ENCODE data around the gene ENTPD7.

The ENTPD7 gene

DNA sequence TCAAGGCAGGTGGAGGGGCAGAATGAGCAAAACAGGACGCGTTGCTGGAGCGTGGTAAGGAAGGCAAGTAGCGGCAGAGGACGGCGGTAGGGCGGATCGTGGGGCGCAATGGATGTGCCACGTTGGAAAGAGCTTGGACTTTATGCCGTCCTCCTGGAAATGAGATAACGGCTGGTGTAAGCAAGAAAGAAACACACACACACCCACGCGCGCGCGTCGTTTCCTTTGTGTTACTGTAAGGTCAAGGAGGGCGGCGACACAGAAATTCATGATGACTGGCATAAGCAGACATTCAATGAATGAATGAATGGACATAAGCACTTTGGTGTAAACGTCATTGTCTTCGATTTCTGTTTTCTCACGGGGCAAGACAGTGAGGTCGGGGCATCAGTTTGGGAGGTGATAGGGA lies 683 bp upstream of the ENTPD7 start:
- Mint-ChIP-seq H3K27me3 (peaks cover 37% of the 10 kb centered on the region), H3K4me3 (peak overlapping the region; percentile 71), H3K9me3 (no peaks in the 10 kb centered on the region), H3K36me3 (ENCODE audit: insufficient read depth) (peaks cover 5% of the 10 kb centered on the region), H3K27ac (ENCODE audit: low read depth) (peak overlapping the region; percentile 27), H3K4me1 (peaks cover 19% of the 10 kb centered on the region)
- ATAC-seq (replicated peaks; ENCODE audit: extremely low read depth, poor library complexity, severe bottlenecking), result peak; percentile 12
- DNase-seq (ENCODE audit: low spot score in 2 of 2), result no peak

DNA sequence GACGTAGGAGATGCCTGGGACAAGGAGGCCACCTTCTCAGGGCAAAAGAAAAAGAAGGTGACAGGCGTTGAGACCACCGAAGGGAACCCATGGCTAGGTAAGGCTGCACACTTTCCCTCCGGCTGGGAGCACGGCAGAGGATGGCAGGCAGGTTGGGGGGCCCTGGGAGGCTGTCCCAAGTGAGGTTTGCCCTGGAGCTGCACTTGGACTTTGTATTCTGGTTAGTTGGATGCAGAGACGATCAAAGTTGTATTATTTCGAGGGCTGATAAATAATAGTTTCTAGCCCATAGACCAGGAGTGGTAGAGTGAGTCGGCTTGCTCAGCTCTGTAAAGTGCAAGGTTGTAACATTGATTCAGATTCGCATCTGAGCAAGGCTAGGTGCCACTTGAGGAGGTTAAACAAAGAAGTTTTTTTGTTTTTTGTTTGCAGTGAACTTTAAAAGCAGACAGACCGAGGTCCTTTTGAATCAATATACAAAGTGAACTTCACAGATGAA lies 608 bp downstream of the ENTPD7 start:
- Mint-ChIP-seq H3K27ac (ENCODE audit: low read depth) (peak overlapping the region; percentile 27), H3K36me3 (ENCODE audit: insufficient read depth) (peaks cover 5% of the 10 kb centered on the region), H3K4me1 (peaks cover 19% of the 10 kb centered on the region), H3K27me3 (peaks cover 26% of the 10 kb centered on the region), H3K9me3 (no peaks in the 10 kb centered on the region), H3K4me3 (peak overlapping the region; percentile 71)
- ATAC-seq (replicated peaks; ENCODE audit: extremely low read depth, poor library complexity, severe bottlenecking) (no peak), DNase-seq (ENCODE audit: low spot score in 2 of 2) (no peak)

DNA sequence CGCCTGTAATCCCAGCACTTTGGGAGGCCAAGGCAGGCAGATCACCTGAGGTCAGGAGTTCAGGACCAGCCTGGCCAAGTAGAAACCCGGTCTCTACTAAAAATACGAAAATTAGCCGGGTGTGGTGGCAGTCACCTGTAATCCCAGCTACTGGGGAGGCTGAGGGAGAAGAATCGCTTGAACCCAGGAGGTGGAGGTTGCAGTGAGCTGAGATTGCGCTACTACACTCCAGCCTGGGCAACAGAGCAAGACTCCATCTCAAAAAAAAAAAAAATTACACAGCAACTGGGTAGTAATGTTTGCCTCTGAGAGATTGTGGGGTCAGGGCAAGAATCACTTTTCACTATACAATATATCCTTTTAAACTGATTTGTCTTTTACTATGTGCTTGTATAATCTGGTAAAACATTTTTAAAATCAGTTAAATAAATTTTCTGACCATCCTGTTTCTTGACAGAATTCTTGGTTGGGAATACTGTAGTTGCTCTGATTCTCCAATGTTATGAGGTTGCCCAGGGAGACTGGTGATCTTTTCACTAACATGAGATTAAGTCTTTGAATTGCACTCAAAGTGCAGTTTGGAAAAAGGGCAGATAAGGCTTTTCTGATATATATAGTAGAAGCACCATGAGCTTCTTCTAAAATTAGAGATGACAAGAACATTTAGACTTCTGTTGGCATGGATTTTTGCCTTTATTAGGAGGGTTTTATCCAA lies 1.5 kb downstream of the ENTPD7 start:
- H3K27me3 Mint-ChIP-seq, result peaks cover 20% of the 10 kb centered on the region
- H3K4me3 Mint-ChIP-seq, result no peak overlapping the region
- no peak overlapping the region for H3K27ac Mint-ChIP-seq (ENCODE audit: low read depth)
- DNase-seq (ENCODE audit: low spot score in 2 of 2) (no peak), ATAC-seq (replicated peaks; ENCODE audit: extremely low read depth, poor library complexity, severe bottlenecking) (no peak)
- H3K9me3 Mint-ChIP-seq, result no peaks in the 10 kb centered on the region
- peaks cover 6% of the 10 kb centered on the region for H3K36me3 Mint-ChIP-seq (ENCODE audit: insufficient read depth)
- peaks cover 19% of the 10 kb centered on the region for H3K4me1 Mint-ChIP-seq

DNA sequence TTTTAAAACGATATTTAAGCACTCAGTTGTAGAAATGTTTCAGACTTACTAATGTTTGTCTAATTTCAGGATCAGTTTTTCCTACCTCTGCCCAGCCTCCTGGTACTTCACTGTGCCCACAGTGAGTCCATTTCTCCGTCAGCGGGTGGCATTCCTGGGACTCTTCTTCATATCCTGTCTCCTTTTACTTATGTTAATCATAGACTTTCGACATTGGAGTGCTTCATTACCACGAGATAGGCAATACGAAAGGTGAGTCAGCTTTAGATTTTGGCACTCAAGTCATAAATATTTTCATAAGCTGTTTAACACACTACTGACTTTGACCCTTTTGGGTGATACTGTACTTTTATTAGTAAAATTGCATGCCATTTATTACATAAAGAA lies 2.1 kb downstream of the ENTPD7 start:
- peaks cover 14% of the 10 kb centered on the region for H3K27me3 Mint-ChIP-seq
- ATAC-seq (replicated peaks; ENCODE audit: extremely low read depth, poor library complexity, severe bottlenecking) (no peak), DNase-seq (ENCODE audit: low spot score in 2 of 2) (no peak)
- H3K9me3 Mint-ChIP-seq, result no peaks in the 10 kb centered on the region
- peaks cover 19% of the 10 kb centered on the region for H3K4me1 Mint-ChIP-seq
- no peak overlapping the region for H3K27ac Mint-ChIP-seq (ENCODE audit: low read depth)
- H3K36me3 Mint-ChIP-seq (ENCODE audit: insufficient read depth), result peaks cover 8% of the 10 kb centered on the region
- H3K4me3 Mint-ChIP-seq, result no peak overlapping the region

DNA sequence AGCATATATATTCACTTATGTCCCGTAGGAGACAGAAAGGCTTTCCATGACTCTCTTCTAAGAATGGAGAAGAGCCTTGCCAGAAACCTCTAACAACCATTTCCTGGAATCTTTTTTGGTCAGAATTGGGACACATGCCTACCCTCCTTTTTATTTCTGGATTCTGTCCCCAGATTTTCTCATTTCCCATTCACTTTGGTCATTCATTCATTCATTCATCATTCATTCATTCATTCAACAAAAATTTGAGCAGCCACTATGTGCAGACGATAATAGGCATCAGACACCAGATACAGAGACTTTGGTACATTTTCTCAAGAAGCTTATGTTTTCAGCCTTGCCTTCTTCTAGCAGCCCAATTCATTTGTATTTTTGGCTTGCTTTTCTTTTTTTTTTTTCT lies 6.0 kb downstream of the ENTPD7 start:
- DNase-seq (ENCODE audit: low spot score in 2 of 2) (no peak), ATAC-seq (replicated peaks; ENCODE audit: extremely low read depth, poor library complexity, severe bottlenecking) (no peak)
- H3K4me1 Mint-ChIP-seq, result peaks cover under 1% of the 10 kb centered on the region
- no peaks in the 10 kb centered on the region for H3K9me3 Mint-ChIP-seq
- H3K27me3 Mint-ChIP-seq, result no peaks in the 10 kb centered on the region
- H3K4me3 Mint-ChIP-seq, result no peak overlapping the region
- peaks cover 10% of the 10 kb centered on the region for H3K36me3 Mint-ChIP-seq (ENCODE audit: insufficient read depth)
- H3K27ac Mint-ChIP-seq (ENCODE audit: low read depth), result no peak overlapping the region

DNA sequence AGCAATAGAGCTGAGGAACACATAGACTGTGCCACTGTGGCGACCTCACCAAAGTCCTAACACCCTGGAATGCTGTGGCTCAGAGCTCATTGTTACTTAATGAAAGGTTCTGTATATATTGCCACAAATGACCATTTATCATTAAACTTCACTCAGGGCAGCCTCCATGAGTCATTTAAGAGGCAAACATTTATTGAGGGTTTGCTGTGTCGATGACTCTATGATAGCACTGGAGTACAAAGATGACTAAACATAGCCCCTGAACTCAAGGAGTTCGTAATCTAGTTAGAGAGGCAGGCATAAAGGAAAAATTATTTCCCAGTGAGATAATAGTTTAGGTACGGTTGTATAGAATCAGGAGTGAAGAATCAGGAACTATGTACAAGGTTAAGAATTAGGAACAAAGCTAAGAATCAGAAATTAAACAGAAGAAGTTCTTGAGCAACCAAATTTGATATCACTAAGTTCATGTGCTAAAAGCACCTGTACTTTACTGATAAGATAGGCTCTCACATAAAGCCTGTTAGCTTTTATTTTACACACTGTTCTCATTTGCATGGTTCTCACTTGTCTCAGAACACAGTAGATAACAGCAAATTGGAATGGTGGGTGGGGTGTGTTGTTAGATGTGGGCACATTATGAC lies 7.9 kb downstream of the ENTPD7 start:
- DNase-seq (ENCODE audit: low spot score in 2 of 2) (no peak), ATAC-seq (replicated peaks; ENCODE audit: extremely low read depth, poor library complexity, severe bottlenecking) (no peak)
- Mint-ChIP-seq H3K27me3 (no peaks in the 10 kb centered on the region), H3K4me3 (no peak overlapping the region), H3K36me3 (ENCODE audit: insufficient read depth) (peaks cover 8% of the 10 kb centered on the region), H3K4me1 (no peaks in the 10 kb centered on the region), H3K9me3 (no peaks in the 10 kb centered on the region), H3K27ac (ENCODE audit: low read depth) (no peak overlapping the region)

DNA sequence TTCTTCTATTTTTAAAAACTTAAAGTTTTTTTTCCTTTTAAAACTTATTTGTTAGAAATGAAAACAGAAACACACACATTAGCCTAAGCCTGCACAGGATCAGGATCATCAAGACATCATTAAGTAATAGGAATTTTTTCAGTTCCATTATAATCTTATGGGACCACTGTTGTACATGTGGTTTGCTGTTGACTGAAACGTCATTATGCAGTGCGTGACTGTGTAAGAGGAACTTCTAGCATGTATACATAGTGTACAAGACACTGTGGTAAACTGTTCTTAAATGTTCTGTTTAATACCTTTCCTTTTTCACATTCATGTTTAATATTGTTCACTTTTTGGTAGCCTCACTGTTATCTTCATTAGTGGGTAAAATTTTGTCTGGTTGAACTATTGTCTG lies 12.1 kb downstream of the ENTPD7 start:
- ATAC-seq (replicated peaks; ENCODE audit: extremely low read depth, poor library complexity, severe bottlenecking), result no peak
- Mint-ChIP-seq H3K9me3 (no peaks in the 10 kb centered on the region), H3K4me1 (no peaks in the 10 kb centered on the region), H3K27ac (ENCODE audit: low read depth) (no peak overlapping the region), H3K27me3 (no peaks in the 10 kb centered on the region), H3K4me3 (no peak overlapping the region), H3K36me3 (ENCODE audit: insufficient read depth) (peaks cover 4% of the 10 kb centered on the region)
- DNase-seq (ENCODE audit: low spot score in 2 of 2), result no peak

- Mint-ChIP-seq H3K36me3 (ENCODE audit: insufficient read depth) (peaks cover 2% of the 10 kb centered on the region), H3K4me1 (no peaks in the 10 kb centered on the region), H3K27me3 (no peaks in the 10 kb centered on the region), H3K9me3 (no peaks in the 10 kb centered on the region), H3K4me3 (no peak overlapping the region), H3K27ac (ENCODE audit: low read depth) (no peak overlapping the region)
- DNase-seq (ENCODE audit: low spot score in 2 of 2), result no peak
- ATAC-seq (replicated peaks; ENCODE audit: extremely low read depth, poor library complexity, severe bottlenecking), result no peak
Observed at GRCh38 chr10:99672884-99673283, 13.6 kb downstream of the ENTPD7 start.

- H3K36me3 Mint-ChIP-seq (ENCODE audit: insufficient read depth), result peaks cover 2% of the 10 kb centered on the region
- H3K4me3 Mint-ChIP-seq, result no peak overlapping the region
- no peak overlapping the region for H3K27ac Mint-ChIP-seq (ENCODE audit: low read depth)
- no peaks in the 10 kb centered on the region for H3K4me1 Mint-ChIP-seq
- no peak for ATAC-seq (replicated peaks; ENCODE audit: extremely low read depth, poor library complexity, severe bottlenecking)
- H3K27me3 Mint-ChIP-seq, result no peaks in the 10 kb centered on the region
- no peaks in the 10 kb centered on the region for H3K9me3 Mint-ChIP-seq
- no peak for DNase-seq (ENCODE audit: low spot score in 2 of 2)
Observed at GRCh38 chr10:99673492-99673891, 14.2 kb downstream of the ENTPD7 start.

DNA sequence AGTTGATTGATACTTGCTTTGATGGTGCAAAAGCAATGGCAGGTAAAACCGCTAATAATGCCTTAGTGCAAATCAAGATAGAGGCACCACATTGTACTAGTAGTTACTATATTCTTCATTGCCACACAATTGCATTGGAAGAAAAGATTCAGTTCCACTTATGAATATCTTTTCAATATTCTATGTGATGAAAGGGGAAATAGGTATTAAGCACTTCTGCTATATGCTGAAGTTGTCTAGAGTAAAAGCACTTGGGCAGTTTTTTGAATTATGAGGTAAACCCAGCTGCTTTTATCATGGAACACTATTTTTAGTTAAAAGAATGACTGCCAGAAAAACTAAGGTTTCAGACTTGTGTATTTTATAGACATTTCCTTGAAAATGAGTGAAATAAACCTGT lies 15.5 kb downstream of the ENTPD7 start:
- no peak for ATAC-seq (replicated peaks; ENCODE audit: extremely low read depth, poor library complexity, severe bottlenecking)
- no peak overlapping the region for H3K4me3 Mint-ChIP-seq
- H3K9me3 Mint-ChIP-seq, result no peaks in the 10 kb centered on the region
- no peaks in the 10 kb centered on the region for H3K4me1 Mint-ChIP-seq
- no peak overlapping the region for H3K27ac Mint-ChIP-seq (ENCODE audit: low read depth)
- H3K27me3 Mint-ChIP-seq, result no peaks in the 10 kb centered on the region
- DNase-seq (ENCODE audit: low spot score in 2 of 2), result no peak
- H3K36me3 Mint-ChIP-seq (ENCODE audit: insufficient read depth), result peaks cover 4% of the 10 kb centered on the region

DNA sequence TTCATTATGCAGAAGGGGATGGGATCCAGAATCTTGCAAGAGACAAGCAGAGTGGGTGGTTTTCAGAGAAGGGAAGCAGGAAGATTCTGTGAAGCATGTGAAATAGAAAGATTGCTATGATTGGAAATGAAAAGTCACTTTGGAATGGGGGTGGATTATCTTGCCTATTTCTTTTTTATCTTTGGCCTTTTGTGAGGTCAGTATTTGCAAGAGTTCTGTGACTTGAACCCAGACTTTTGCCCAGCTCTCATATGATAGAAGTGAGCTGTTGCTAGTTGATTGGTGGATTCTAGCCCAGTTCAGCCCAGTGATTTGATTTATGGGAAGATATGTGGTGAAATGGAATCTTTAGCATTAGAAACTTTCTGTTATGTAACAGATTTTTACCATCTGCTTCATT lies 17.1 kb downstream of the ENTPD7 start:
- no peaks in the 10 kb centered on the region for H3K4me1 Mint-ChIP-seq
- no peaks in the 10 kb centered on the region for H3K9me3 Mint-ChIP-seq
- ATAC-seq (replicated peaks; ENCODE audit: extremely low read depth, poor library complexity, severe bottlenecking), result no peak
- no peak overlapping the region for H3K4me3 Mint-ChIP-seq
- H3K36me3 Mint-ChIP-seq (ENCODE audit: insufficient read depth), result peaks cover 7% of the 10 kb centered on the region
- DNase-seq (ENCODE audit: low spot score in 2 of 2), result no peak
- H3K27ac Mint-ChIP-seq (ENCODE audit: low read depth), result no peak overlapping the region
- no peaks in the 10 kb centered on the region for H3K27me3 Mint-ChIP-seq

DNA sequence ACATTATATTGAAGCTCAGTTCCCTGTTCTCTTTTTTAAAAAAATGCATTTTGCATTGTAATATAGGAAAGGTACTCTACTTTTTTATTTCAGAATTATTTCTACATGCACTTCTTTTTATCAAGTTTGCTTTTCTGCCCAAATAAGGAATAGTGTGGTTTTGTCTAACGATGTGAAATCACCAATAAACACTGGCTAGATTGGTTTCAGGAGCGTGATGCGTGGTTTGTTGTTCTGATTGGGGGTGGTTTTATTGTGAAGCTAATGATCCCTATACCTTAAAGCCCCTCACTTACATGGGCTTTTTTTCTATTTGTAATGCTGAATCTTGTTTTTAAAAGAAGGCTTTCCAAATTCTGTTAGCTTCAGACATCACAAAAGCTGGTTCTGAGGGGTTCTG lies 17.6 kb downstream of the ENTPD7 start:
- DNase-seq (ENCODE audit: low spot score in 2 of 2) (no peak), ATAC-seq (replicated peaks; ENCODE audit: extremely low read depth, poor library complexity, severe bottlenecking) (no peak)
- no peak overlapping the region for H3K4me3 Mint-ChIP-seq
- H3K27ac Mint-ChIP-seq (ENCODE audit: low read depth), result no peak overlapping the region
- H3K36me3 Mint-ChIP-seq (ENCODE audit: insufficient read depth), result peaks cover 7% of the 10 kb centered on the region
- H3K9me3 Mint-ChIP-seq, result no peaks in the 10 kb centered on the region
- no peaks in the 10 kb centered on the region for H3K4me1 Mint-ChIP-seq
- H3K27me3 Mint-ChIP-seq, result no peaks in the 10 kb centered on the region

DNA sequence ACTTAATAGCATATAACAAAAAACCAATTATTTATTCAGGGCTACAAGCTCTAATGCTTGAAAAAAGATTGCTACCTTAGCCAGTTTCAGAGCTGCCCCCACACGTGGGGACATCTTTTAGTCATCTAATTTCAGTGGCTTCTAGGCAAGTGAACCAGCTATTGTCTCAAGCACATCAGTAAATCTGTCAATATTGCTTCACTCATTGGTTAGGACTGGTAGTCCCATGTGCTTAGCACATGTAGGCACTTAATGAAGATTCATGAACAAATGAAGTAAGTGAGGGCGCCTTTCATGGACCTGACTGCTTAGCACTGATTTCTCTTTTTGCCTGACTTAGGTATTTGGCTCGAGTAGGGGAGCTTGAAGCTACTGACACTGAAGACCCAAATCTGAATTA lies 19.6 kb downstream of the ENTPD7 start:
- DNase-seq (ENCODE audit: low spot score in 2 of 2) (no peak), ATAC-seq (replicated peaks; ENCODE audit: extremely low read depth, poor library complexity, severe bottlenecking) (no peak)
- no peaks in the 10 kb centered on the region for H3K27me3 Mint-ChIP-seq
- H3K36me3 Mint-ChIP-seq (ENCODE audit: insufficient read depth), result peaks cover 8% of the 10 kb centered on the region
- no peak overlapping the region for H3K4me3 Mint-ChIP-seq
- no peaks in the 10 kb centered on the region for H3K9me3 Mint-ChIP-seq
- H3K27ac Mint-ChIP-seq (ENCODE audit: low read depth), result no peak overlapping the region
- no peaks in the 10 kb centered on the region for H3K4me1 Mint-ChIP-seq
